ENCODE data around the gene TBX6.

TBX6 gene

DNA sequence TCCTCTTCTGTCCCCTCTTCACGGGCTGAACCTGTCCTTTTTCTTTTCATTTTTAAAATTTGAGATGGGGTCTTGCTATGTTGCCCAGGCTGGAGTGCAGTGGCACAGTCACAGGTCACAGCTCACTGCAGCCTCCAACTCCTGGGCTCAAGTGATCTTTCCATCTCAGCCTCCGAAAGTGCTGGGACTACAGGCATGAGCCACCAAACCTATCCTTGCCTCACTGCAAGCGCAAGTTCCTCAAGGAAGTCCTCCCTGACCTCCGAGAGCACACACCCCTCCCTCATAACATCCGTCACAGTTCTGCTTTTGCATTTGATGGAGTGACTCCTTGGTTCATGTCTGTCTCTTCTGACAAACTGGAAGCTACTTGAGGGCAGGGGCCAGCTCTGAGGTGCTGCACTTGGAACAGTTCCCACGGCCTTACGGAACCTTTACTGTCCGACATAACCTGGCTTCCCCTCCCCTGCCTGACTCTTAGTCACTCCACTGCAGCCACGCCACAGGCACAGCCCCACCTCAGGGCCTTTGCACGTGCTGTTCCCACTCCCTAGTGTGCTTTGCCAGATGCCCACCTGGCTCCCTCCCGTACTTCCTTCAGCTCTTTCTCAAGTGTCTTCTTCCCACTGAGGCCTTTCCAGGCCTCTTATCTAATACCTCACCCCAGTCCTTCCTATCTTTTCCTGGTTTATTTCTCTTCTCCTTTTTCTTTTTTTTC, 4.4 kb downstream of the TBX6 start:
- no peak for DNase-seq (ENCODE audit: low read depth in 4 of 4, low spot score in 1 of 4)

DNA sequence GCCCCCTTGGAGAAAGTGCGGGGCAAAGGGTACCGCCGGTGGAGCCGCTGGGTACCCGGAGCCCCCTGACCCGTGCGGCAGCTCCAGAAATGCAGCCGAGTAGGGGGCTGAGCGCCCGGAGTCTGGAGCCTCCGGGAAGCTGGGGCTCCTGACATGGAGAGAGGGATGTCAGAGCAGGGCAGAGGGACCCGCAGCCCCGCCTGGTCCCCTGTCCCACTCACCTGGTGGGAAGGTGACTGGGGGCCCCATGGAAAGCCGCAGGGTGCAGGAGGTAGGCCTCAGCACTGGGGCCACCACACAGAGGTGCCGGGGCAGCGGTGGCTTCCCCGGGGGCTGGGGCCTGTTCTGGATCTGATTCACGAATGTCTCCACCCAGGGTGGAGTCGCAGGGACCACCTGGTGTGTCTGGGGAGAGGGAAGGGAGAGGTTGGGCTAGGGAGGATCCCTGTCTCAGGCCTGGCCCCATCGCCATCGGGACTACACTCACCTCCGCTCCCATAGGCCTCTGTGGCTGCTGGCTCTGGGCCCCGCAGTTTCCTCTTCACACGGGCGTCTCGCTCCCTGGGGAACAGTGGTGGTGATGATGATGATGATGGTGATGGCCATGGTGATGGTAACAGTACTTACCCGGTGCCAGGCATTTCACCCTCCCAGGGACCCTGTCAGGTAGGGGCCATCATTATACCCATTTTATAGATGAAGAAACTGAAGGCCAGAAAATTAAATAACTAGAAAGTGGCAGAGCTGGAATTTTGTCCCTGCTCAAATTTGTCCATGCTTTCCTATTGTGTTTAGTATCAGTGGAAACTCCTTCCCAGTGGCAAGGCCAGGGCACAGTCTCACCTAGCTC, 5.2 kb downstream of the TBX6 start:
- no peak for DNase-seq (ENCODE audit: low read depth in 4 of 4, low spot score in 1 of 4)

DNA sequence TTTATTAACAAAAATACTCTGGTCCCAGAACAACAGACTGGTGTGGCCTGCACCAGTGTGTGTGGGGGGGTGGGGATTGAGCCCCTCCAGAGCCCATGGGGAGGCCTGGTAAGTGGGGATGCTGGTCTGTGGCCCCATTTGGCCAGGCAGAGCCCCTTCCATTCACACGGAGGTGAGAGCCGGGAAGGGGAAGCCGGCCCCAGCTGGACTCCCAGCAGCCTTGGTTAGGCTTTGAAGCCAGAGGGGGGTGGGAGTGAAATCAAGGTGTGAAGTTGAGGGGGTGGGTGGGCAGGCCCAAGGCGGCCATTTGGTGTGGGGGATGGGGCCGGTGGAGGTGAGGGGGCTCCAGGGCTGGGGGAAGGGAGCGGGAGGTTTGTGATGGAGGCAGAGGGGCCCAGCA, 5.9 kb downstream of the TBX6 start:
- DNase-seq (ENCODE audit: low read depth in 4 of 4, low spot score in 1 of 4) = no peak

DNA sequence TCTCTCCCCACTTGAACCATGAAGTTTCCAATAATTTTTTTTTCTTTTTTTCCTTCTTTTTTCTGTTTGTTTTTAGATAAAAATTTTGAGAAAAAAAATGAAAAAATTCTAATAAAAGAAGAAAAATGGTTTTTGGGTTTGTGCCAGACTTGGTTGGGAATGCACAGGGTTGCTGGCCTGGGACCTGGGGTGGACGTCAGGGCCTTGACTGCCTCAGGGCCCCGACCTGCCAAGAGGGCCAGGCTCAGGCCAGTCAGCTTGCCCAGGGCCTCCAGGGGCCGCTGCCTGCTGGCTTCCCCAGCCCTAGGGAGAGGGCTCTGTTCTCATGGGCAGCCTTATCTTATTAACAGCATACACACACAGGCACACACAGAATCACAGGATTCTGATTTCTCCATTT, 6.5 kb downstream of the TBX6 start:
- DNase-seq (ENCODE audit: low read depth in 4 of 4, low spot score in 1 of 4) = no peak

DNA sequence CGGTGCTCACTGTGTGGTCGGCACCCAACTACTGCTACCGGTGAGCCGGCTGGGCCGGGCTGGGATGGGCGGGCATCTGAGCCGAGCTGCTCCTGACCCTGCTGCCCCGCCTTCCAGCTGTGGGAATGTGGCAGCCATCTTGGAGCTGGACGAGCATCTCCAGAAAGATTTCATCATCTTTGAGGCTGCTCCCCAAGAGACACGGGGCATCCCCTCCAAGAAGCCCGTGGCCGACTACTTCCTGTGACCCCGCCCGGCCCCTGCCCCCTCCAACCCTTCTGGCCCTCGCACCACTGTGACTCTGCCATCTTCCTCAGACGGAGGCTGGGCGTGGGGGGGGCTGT, 6.9 kb downstream of the TBX6 start:
- no peak for DNase-seq (ENCODE audit: low read depth in 4 of 4, low spot score in 1 of 4)

DNA sequence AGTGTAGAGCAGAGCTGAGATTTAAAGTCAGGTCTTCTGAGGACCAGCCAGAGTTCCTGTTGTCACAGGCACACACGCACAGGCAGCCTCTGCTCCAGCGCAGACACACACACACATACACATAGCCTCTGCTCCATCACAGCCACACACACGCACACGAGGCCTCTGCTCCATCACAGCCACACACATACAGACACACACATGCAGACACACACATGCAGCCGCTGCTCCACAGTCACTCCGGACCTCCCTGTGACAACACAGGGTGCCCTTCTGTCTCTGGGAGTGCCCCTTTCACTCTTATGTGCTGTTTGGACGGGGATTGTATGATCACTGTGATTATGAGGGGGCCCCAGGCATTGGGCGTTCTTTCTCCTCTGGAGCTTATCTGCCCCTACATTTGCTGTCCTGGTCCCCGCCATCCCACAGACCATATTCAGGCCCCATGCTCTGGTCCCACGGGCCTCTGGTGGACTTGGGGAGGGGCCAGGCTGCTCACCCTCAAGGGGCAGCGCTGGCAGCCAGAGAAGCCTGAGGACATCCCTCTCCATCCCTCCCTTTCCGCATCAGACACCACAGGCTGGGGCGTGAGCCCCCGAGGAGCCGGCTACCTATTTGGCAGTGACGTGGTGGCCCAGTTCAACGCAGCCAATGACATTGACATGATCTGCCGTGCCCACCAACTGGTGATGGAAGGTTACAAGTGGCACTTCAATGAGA, 7.5 kb downstream of the TBX6 start:
- no peak for DNase-seq (ENCODE audit: low read depth in 4 of 4, low spot score in 1 of 4)

DNA sequence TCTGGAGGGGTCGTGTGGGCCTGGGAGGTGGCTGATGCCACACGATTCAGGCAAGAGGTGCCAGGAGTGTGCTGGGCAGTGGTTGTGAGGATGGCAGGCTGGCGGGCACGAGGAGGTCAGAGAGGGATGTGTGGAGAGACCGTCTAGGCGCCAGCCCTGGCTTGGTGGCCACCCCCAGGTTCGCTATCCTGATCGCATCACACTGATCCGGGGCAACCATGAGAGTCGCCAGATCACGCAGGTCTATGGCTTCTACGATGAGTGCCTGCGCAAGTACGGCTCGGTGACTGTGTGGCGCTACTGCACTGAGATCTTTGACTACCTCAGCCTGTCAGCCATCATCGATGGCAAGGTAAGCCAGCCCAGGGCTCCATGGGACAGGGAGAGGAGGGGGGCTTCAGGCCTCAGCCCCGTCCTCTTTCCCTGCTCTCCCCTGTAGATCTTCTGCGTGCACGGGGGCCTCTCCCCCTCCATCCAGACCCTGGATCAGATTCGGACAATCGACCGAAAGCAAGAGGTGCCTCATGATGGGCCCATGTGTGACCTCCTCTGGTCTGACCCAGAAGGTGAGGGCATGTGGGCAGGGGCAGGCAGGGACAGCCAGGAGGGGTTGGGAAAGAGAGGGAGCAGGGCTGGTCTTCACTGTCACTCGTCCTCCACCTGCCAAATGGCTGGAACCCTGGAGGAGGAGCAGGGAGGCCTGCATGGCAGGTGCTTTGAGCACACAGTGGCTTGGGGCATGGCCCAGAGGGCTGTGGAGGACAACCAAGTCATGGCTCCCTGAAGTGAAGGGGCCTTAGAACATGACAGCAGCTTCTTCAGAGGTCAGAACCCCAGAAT, 8.3 kb downstream of the TBX6 start:
- DNase-seq (ENCODE audit: low read depth in 4 of 4, low spot score in 1 of 4) = no peak

DNA sequence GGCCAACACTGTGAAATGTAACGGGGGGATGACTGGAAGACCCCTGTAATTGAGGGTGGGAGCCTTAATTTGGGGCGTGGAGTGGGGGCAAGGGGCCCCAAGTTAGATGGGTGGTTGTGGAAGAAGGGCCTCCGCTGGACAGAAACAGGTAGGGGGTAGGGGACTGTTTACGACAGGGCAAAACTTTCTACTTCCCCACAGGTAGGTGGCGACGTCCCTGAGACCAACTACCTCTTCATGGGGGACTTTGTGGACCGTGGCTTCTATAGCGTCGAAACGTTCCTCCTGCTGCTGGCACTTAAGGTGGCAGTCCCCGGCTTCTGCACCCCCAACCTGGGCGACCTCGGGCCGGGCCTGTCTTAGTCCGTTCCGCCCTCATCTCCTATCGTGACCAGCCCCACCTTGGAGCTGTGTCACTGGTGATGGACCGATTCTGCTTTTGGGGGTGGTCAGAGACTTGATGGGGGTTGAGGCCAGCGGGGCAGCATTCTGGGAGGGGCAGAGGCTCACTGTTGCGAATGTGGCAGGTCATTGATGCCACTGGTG, 9.1 kb downstream of the TBX6 start:
- DNase-seq (ENCODE audit: low read depth in 4 of 4, low spot score in 1 of 4) = no peak

DNA sequence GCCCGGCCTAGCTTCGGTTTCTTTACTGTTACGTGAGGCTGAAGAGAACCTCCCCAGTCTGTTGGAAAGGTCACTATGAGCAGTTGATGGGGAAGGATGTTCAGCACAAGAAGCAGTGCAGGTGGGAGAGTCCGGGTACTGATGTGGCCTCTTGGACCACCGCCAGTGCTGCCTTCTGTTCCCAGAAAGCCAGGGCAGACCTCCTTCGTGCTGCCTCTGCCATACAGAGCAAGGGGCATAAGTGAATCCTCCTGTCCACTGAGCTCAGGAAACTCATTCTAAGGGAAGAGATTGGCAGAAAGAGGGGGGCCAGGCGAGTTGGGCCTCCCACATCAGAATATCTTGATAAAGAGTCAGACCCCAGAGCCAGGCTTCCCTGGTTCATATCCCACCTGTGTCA, 12.2 kb downstream of the TBX6 start:
- DNase-seq (ENCODE audit: low read depth in 4 of 4, low spot score in 1 of 4) = no peak

DNA sequence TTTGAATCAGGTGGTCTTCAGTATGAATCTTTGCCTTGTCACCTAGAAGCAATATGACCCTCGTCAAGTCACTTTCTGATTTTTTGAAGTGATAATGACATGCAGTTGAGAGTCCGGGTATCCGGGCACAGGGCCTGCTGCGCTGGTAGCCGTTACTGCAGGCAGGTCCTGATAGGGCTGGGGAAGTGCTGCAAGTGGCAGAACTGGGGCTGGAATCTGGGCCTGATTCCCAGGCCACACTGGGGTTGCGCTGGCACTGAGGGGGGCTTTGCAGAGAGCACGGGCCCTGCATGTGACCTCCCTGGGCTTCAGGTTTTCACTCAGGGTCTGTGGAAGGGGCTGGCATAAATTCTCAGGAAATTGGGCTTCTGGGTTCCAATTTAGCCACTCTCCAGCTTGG, 13.0 kb downstream of the TBX6 start:
- DNase-seq (ENCODE audit: low read depth in 4 of 4, low spot score in 1 of 4) = no peak

DNA sequence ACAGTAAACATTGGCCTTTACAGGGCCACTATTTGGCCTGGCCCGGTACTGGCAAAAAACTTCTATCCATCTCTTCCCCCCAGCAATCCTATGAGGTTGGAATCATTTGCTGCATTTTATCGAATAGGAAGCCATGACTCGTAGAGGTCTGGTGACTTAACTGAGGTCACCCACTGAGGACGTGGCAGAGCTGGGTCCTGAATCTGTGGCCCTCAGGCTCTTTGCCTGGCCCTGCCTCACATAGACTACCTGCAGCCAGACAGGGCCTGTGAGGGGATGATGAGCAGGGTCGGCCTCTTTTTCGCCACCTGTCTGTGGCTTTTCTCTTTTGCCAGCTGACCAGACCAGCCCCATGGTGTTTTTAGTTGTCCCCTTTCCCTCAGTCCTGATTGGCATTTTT, 14.1 kb downstream of the TBX6 start:
- no peak for DNase-seq (ENCODE audit: low read depth in 4 of 4, low spot score in 1 of 4)

DNA sequence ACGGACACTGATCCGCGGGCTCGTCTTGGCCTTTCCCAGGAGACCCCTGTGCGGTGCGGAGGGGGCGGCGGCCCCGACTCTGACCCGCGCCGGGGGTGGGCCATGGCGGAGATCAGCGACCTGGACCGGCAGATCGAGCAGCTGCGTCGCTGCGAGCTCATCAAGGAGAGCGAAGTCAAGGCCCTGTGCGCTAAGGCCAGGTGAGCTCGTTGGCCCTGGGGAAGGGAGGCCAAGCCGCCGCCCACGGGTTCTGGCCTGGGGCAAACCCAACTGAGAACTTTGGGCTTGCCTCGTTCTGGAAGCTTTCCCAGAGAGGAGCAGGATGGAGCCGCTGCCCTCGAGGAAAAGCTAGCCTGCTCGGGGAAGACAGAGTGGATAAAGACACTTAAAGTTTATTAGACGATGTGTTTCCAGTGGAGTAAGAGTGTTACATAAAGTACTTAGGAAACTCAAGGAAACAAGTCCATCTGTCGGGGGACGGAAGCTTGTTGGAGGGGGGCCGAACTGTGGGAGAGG, 15.4 kb downstream of the TBX6 start:
- no peak for DNase-seq (ENCODE audit: low read depth in 4 of 4, low spot score in 1 of 4)

DNA sequence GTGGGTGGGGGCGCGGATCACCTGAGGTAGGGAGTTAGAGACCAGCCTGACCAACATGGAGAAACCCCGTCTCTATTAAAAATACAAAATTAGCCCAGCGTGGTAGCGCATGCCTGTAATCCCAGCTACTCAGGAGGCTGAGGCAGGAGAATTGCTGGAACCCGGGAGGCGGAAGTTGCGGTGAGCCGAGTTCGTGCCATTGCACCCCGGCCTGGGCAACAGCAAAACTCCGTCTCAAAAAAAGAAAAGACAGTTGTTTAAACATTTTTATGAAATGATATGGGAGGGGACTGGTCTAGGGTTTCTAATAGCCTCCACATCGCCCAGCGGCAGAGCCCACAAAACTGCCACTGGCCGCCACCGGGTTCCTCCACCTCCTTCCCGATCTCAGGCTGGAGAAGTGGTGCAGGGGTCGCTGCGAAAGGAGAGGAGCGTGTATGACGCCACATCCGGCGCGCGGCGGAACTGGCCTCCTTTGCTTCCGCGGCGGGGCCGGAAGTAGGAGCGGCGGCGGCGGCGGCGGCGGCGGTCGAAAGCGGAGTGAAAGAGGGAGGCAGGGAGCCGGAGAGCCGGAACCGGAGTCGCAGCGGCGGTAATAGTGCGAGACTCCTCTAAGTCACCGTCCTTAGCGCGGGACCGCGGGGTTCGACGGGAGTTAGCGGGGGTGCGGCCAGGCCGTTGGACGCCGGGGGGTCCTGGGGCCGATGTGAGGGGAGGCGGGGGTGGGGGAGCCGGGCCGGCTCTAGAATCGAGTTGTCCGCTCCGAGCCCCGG, 16.0 kb downstream of the TBX6 start, which contains the start of gene PPP4C:
Gene PPP4C, plus strand, starts transcription at position 492 of the 773 bp plus-strand sequence. CDS start 384 bp downstream, outside the sequence.
- peak; percentile 71 to 87 (median 80) for DNase-seq (ENCODE audit: low read depth in 4 of 4, low spot score in 1 of 4)

DNA sequence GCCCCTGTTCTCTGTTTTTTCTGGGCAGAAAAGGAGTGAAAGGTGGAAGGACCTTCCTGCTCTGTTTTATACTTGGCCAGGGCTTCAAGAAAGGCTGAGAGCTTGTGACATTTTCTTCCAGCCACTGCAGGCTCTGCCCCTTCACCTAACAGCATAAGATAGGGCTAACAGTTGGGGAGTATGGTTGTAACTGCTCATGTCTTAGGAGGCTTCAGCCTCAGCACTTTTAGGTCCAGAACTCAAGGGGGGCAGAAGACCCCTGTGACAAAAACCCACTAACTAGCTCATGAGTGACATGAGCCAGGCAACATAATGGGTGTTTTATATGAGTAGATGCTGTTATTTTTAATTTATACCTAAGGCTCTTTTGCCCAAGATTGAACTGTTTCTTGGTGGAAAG, 21.2 kb downstream of the TBX6 start:
- no peak for DNase-seq (ENCODE audit: low read depth in 4 of 4, low spot score in 1 of 4)

DNA sequence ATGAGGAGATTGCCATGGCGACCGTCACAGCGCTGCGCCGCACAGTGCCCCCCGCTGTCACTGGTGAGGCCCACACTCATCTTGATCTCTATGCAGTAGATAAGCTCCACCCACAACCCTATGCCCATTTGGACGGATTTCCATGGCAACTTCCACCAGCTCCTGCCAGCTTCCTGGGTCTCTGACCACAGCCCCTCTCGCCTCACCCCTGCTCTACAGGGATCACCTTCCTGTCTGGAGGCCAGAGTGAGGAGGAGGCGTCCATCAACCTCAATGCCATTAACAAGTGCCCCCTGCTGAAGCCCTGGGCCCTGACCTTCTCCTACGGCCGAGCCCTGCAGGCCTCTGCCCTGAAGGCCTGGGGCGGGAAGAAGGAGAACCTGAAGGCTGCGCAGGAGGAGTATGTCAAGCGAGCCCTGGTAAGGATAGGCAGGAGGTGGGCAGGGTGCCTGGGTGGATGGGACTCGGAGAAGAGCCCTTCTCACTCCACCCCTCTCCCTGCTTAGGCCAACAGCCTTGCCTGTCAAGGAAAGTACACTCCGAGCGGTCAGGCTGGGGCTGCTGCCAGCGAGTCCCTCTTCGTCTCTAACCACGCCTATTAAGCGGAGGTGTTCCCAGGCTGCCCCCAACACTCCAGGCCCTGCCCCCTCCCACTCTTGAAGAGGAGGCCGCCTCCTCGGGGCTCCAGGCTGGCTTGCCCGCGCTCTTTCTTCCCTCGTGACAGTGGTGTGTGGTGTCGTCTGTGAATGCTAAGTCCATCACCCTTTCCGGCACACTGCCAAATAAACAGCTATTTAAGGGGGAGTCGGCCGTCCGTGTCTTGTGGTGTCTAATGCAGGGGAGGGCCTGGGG, 21.9 kb downstream of the TBX6 start:
- no peak for DNase-seq (ENCODE audit: low read depth in 4 of 4, low spot score in 1 of 4)

DNA sequence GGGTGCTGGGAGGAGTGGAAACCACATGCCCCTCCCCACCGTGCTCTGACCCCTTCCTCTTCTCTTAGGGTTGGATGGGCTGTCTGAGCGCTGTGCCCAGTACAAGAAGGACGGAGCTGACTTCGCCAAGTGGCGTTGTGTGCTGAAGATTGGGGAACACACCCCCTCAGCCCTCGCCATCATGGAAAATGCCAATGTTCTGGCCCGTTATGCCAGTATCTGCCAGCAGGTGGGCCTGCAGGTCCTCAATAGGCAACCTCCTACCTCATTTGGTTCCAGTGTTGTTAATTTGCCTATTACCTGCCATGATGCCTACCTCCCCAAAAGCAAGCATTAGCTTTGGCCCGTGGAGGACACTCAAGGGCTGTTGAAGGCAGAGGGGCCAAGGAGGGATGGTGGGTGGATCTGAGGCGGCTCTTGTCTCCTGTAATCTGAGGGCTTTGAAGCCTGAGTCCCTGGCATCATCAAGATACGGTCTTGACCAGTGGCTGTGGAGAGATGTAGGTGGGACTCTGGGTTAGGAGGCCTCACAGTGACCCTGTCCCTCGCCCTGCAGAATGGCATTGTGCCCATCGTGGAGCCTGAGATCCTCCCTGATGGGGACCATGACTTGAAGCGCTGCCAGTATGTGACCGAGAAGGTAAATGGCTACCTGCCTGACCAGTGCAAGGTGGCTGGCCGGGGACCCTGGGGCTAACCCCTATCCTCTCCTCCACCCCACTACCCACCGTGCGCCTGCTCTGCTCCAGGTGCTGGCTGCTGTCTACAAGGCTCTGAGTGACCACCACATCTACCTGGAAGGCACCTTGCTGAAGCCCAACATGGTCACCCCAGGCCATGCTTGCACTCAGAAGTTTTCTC, 22.7 kb downstream of the TBX6 start:
- DNase-seq (ENCODE audit: low read depth in 4 of 4, low spot score in 1 of 4) = no peak

DNA sequence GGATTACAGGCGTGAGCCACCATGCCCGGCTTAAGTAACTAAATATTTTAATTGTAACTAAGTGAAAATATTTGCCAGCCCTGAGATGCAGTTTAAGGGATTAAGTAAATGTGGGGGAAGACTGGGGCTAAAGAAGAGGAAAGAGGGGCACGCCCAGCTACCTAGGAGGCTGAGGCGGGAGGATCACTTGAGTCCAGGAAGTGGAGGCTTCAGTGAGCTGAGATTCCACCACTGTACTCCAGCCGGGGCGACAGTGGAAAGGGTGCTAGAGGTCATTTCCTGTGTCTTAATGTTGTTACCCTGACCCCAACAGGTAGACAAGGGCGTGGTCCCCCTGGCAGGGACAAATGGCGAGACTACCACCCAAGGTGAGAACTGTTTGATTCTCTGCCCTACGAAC, 23.4 kb downstream of the TBX6 start:
- DNase-seq (ENCODE audit: low read depth in 4 of 4, low spot score in 1 of 4) = no peak

DNA sequence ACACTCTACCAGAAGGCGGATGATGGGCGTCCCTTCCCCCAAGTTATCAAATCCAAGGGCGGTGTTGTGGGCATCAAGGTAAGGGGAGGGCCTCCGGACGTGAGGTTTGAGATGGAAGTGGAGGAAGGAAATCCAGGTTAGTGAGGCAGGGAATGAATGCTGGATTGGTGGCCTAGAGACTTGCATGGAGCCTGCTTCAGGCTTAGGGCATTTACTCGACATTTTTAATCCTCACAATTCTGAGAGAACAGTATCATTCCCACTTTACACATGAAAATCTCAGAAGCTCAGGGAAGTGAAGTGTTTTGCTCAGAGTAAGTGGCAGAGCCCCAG, 24.2 kb downstream of the TBX6 start:
- DNase-seq (ENCODE audit: low read depth in 4 of 4, low spot score in 1 of 4) = no peak

Data from stimulated activated CD4-positive, alpha-beta T cell treated with anti-CD3 and anti-CD28 coated beads, Interleukin-1b, Interleukin-23, amount 100 ng/mL, for 24 hours (primary cell).